C4-2B (cell line): ENCODE measurements around the gene ASH1L.
A peak's percentile ranks its signal among the peaks of the same experiment; 100 is the strongest.
"Not testable (repeated sequence)": the region's sequence is repeated elsewhere in the genome, so short reads cannot be mapped to it uniquely, and the experiment has no call there.

Source experiments
- H3K27ac ChIP-seq: fragments of 450-650 bp; 2 replicates; pipeline ENCODE4 v1.5.1; 2017
- ZFX ChIP-seq: fragments of 450-650 bp; IDR thresholded peaks from 2 replicates; pipeline ENCODE4 v1.6.1; 2017
- TF ChIP-seq, protein P1 (sequence below): fragments of 450-650 bp; conservative IDR thresholded peaks from 2 replicates; pipeline ENCODE4 v1.5.1; 2017; ENCODE audit warnings: mild to moderate bottlenecking

Gene ASH1L

DNA sequence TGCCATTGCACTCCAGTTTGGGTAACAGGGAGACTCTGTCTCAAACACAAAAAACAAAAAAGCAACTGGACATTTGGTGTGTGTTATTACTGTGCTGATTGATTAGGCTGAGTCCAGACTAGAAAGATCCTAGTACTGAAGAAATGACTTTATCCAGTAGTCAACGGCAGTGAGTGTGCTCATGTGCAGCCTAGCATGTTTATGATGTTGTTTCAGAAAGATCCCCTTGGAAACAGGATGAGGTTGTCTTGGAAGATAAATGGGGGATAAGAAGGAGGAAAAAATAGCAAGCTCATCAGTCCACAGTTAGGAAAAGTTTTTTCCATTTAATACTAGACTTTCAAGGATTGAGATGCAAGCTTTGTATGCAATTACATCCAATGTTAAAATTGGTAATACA is 227.6 kb downstream of the ASH1L start:
- H3K27ac ChIP-seq, result no peak overlapping the region
- TF ChIP-seq, protein P1, sequence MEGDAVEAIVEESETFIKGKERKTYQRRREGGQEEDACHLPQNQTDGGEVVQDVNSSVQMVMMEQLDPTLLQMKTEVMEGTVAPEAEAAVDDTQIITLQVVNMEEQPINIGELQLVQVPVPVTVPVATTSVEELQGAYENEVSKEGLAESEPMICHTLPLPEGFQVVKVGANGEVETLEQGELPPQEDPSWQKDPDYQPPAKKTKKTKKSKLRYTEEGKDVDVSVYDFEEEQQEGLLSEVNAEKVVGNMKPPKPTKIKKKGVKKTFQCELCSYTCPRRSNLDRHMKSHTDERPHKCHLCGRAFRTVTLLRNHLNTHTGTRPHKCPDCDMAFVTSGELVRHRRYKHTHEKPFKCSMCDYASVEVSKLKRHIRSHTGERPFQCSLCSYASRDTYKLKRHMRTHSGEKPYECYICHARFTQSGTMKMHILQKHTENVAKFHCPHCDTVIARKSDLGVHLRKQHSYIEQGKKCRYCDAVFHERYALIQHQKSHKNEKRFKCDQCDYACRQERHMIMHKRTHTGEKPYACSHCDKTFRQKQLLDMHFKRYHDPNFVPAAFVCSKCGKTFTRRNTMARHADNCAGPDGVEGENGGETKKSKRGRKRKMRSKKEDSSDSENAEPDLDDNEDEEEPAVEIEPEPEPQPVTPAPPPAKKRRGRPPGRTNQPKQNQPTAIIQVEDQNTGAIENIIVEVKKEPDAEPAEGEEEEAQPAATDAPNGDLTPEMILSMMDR, result no peak
- no peak for TF ChIP-seq ZFX

DNA sequence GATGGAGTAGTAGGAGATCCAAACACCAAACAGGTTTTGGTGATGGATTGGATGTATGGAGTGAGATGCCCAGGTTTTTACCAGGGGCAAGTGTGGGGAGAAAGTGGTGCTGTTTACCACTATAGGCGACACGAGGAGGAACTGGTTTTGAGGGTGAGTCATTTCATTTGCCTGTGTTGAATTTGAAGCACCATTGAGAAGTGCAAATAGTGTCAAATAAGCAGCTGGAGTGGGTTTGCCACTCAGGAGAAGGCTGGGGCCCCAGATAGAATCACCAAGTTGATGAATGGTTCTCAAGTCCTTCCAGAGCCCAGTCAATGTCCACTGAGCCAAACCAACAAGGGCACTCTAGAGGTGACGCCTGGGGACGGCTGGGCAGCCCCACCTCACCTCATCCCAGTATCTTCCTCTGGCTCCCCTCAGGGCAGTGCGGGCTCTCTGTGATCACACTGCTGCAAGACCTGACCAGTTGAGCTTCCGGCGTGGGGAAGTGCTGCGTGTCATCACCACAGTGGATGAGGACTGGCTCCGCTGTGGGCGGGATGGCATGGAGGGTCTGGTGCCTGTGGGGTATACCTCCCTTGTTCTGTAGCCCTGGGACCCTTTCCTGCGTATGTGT is 232.5 kb downstream of the ASH1L start:
- no peak overlapping the region for H3K27ac ChIP-seq
- no peak for TF ChIP-seq ZFX
- TF ChIP-seq, protein P1, result no peak

DNA sequence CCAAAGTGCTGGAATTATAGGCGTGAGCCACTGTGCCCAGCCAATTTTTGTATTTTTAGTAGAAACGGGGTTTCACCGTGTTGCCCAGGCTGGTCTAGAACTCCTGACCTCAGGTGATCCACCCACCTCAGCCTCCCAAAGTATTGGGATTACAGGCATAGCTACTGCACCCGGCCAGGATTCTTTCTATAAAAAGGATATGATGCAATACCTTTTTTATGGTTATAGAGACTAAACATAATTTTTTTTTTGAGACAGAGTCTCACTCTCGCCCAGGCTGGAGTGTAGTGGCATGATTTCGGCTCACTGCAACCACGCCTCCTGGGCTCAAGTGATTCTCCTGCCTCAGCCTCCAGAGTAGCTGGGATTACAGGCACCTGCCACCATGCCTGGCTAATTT is 233.7 kb downstream of the ASH1L start:
- not testable (repeated sequence) for H3K27ac ChIP-seq

DNA sequence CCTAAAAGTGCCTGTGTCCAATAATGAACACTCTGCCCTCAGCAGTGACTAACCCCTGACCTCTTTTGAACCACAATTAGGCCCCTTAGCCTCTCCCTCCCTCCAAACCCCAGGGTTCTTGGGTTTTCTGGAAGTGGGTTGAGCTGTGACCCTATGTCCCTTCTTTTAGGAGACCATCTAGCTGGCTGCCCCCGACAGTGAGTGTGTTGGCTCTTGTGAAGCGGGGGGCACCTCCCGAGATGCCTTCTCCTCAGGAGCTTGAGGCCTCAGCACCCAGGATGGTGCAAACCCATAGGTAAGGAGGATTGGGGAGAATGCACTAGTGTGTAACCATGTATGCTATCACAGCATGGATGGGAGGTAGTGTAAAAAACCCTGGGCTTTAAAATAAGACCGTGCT is 234.6 kb downstream of the ASH1L start:
- H3K27ac ChIP-seq, result no peak overlapping the region

DNA sequence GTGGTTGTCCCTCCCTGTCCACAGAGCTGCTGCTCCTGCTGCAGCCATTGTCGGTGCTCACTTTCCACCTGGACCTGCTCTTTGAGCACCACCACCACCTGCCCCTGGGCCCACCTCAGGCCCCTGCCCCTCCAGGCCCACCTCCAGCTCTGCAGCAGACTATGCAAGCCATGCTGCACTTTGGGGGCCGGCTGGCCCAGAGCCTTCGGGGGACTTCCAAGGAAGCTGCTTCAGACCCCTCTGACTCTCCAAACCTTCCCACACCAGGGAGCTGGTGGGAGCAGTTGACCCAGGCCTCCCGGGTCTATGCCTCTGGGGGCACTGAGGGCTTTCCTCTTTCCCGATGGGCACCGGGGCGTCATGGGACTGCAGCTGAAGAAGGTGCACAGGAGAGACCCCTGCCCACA is 236.0 kb downstream of the ASH1L start:
- TF ChIP-seq, protein P1, result no peak
- TF ChIP-seq ZFX, result no peak
- no peak overlapping the region for H3K27ac ChIP-seq

More for the DNA sequence above, 234.6 kb downstream of the ASH1L start:
- TF ChIP-seq, protein P1, result no peak
- no peak for TF ChIP-seq ZFX

DNA sequence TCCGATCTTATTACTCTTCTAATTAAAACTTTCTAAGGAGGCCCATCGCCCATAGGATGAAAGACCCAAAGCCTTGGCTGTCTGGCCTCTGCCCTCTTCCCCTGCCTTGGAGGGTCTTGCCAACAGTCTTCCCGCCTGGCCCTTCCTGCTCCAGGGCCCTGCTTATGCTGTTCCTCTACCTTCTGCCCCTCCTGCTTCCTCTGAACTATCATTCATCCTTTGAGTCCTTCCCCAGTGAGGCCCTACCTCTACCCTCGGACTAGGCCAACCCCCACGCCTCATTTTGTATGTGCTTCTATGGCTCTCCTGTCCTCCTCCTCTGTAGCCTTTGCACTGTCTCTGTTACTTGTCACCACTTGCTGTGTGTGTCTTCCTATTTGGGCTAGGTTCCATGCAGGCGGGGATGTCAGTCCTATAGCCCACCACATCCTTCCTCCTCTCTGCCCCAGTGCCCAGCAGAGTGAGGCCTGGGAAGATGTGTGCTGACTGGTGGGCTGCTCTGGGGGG is 236.5 kb downstream of the ASH1L start:
- H3K27ac ChIP-seq, result peak overlapping the region; percentile 92; the same call in 1 of the 2 replicates
- TF ChIP-seq, protein P1, result no peak
- no peak for TF ChIP-seq ZFX

DNA sequence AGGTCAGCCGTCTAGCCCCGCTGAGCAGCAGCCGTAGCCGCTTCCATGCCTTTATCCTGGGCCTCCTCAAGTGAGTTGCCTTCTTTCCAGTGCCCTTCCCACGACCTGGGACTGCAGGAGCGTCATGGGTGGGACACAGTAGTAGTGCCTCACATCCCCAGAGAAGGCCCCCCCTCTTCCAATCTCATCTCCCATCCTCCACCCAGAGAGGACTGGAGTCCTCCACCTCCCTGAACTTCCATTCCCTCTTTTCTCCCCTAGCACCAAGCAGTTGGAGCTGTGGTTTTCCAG is 237.1 kb downstream of the ASH1L start:
- TF ChIP-seq, protein P1, result no peak
- no peak for TF ChIP-seq ZFX
- H3K27ac ChIP-seq, result peak overlapping the region; percentile 92

DNA sequence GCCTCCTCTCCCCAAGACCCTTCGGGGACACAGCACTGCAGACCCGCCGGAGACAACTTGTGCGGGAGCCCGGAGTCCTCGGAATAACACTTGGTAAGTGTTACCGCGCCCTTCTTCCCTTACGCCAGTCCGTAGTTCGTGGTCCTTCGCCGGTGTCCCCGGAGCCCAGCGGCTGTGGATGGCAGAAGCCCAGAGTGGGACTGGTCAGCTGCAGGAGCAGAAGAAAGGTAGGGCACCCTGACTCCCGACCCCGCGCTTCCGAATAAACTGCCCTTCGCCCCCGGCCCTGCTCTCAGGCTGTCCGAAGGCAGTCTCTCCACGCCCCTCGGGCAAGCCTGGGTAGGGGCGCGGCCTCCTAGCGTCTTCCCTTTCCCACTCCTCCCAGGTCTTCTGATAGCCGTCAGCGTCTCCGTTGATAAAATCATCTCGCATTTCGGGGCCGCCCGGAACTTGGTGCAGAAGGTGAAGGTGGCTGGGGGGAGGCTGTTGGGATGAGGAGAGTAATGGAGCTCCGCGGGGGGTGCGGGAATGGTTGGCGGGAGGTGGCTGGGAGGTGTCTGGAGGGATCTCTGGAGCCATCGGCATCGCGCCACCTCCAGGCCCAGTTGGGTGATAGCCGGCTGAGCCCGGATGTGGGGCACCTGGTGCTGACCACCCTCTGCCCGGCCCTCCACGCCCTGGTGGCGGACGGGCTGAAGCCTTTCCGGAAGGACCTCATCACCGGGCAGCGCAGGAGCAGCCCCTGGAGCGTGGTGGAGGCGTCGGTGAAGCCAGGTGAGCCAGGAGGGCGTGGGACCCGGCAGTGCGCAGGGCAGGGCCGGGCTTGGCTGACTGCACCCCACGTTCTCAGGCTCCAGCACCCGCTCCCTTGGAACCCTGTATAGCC is 237.6 kb downstream of the ASH1L start:
- peak overlapping the region; percentile 92 for H3K27ac ChIP-seq
- no peak for TF ChIP-seq ZFX
- TF ChIP-seq, protein P1, result peak; percentile 72
